Measurements from ENCODE around the gene NEK10.

DNA sequence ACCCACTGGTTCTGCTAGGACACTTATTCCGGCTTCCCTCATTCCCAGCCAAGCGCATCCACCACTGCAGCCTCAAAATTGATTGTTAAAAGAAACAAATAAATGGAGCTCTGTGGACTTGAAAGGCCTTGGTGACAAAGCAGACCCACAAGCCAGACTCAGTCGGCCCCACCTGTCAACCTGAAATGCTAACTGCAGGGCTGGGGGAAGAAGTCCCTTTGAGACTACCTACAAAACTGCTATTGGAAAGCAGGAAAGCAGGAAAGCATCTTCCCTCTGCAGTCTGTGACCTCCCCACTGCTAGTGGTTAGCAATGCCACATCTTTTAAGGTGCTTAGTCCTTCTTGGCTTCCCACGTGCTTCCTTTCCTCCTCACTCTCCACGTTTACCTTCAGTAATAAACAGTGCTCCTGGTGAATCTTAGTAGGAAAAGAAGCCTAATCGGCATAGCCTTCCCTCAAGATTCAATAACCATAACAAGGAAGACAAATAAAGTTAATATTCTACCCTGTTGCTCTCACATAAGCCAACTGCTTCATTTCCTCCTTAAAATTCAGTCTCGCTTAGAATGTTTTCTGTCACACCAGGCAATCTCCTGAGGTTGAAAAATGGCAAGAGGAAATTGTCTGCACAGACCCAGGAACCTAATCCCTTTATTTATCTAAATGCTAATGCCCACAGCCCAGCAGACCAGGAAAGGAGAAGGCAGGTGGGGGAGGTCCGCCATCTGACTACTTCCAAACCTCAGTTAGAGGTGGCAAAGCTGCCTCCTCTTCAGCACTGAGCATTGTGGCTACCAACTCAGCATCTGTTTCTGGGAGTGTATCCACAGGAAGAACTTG is 296.2 kb downstream of the NEK10 start:
- TF ChIP-seq, protein P1, sequence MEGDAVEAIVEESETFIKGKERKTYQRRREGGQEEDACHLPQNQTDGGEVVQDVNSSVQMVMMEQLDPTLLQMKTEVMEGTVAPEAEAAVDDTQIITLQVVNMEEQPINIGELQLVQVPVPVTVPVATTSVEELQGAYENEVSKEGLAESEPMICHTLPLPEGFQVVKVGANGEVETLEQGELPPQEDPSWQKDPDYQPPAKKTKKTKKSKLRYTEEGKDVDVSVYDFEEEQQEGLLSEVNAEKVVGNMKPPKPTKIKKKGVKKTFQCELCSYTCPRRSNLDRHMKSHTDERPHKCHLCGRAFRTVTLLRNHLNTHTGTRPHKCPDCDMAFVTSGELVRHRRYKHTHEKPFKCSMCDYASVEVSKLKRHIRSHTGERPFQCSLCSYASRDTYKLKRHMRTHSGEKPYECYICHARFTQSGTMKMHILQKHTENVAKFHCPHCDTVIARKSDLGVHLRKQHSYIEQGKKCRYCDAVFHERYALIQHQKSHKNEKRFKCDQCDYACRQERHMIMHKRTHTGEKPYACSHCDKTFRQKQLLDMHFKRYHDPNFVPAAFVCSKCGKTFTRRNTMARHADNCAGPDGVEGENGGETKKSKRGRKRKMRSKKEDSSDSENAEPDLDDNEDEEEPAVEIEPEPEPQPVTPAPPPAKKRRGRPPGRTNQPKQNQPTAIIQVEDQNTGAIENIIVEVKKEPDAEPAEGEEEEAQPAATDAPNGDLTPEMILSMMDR (IDR thresholded peaks at IDR 0.05; ENCODE audit: low read length), result no peak
- TF ChIP-seq EZH2 (optimal IDR thresholded peaks at IDR 0.05; ENCODE audit: low read depth, low read length), result no peak

All from MM.1S (cell line).